Measurements from ENCODE around the gene ANKMY2. TPM values are rescaled to one million over a fixed set of nuclear protein-coding genes. Genes with fewer than 3 reads are reported as not detected.

ANKMY2 gene
- polyA plus RNA-seq, 1 donor from 2014 or later, result 94.7 TPM

GRCh38 chr7:16589881-16590280, 55.7 kb downstream of the ANKMY2 start:
- Histone ChIP-seq H2AFZ (ENCODE audit: low read depth, low read length) (no peak overlapping the region), H3K4me2 (ENCODE audit: low read length) (no peak overlapping the region), H3K9me2 (ENCODE audit: insufficient read depth, low read length) (no peaks in the 10 kb centered on the region), H3K36me3 (ENCODE audit: insufficient read depth, low read length) (no peaks in the 10 kb centered on the region), H3K79me2 (replicated peaks; ENCODE audit: insufficient read depth, low read length) (no peaks in the 10 kb centered on the region), H3K9me3 (ENCODE audit: low read length) (no peaks in the 10 kb centered on the region), H3F3A (ENCODE audit: insufficient read depth, low read length, poor library complexity, severe bottlenecking) (no peaks in the 10 kb centered on the region), H3K27me3 (ENCODE audit: insufficient read depth, low read depth, low read length) (no peaks in the 10 kb centered on the region), H4K20me1 (ENCODE audit: insufficient read depth) (no peaks in the 10 kb centered on the region), H3K27ac (ENCODE audit: low read length) (no peak overlapping the region), H3K4me3 (ENCODE audit: low read length) (no peak overlapping the region), H3K9ac (ENCODE audit: low read length) (no peak overlapping the region)
- TF ChIP-seq SMC3 (conservative IDR thresholded peaks at IDR 0.05; ENCODE audit: poor library complexity) (no peak), POLR2AphosphoS5 (IDR thresholded peaks at IDR 0.05) (no peak), TAF1 (IDR thresholded peaks at IDR 0.05; ENCODE audit: low read depth) (no peak), EP300 (conservative IDR thresholded peaks at IDR 0.05; ENCODE audit: poor library complexity, severe bottlenecking) (no peak), EZH2 (IDR thresholded peaks at IDR 0.05; ENCODE audit: borderline replicate concordance, insufficient read depth, low read length, poor library complexity, severe bottlenecking) (no peak), RAD21 (conservative IDR thresholded peaks at IDR 0.05) (no peak), MXI1 (conservative IDR thresholded peaks at IDR 0.05; ENCODE audit: poor library complexity, severe bottlenecking) (no peak)
- TF ChIP-seq, protein P1, sequence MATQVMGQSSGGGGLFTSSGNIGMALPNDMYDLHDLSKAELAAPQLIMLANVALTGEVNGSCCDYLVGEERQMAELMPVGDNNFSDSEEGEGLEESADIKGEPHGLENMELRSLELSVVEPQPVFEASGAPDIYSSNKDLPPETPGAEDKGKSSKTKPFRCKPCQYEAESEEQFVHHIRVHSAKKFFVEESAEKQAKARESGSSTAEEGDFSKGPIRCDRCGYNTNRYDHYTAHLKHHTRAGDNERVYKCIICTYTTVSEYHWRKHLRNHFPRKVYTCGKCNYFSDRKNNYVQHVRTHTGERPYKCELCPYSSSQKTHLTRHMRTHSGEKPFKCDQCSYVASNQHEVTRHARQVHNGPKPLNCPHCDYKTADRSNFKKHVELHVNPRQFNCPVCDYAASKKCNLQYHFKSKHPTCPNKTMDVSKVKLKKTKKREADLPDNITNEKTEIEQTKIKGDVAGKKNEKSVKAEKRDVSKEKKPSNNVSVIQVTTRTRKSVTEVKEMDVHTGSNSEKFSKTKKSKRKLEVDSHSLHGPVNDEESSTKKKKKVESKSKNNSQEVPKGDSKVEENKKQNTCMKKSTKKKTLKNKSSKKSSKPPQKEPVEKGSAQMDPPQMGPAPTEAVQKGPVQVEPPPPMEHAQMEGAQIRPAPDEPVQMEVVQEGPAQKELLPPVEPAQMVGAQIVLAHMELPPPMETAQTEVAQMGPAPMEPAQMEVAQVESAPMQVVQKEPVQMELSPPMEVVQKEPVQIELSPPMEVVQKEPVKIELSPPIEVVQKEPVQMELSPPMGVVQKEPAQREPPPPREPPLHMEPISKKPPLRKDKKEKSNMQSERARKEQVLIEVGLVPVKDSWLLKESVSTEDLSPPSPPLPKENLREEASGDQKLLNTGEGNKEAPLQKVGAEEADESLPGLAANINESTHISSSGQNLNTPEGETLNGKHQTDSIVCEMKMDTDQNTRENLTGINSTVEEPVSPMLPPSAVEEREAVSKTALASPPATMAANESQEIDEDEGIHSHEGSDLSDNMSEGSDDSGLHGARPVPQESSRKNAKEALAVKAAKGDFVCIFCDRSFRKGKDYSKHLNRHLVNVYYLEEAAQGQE (IDR thresholded peaks at IDR 0.05; ENCODE audit: borderline replicate concordance), result no peak
- TF ChIP-seq, protein P2, sequence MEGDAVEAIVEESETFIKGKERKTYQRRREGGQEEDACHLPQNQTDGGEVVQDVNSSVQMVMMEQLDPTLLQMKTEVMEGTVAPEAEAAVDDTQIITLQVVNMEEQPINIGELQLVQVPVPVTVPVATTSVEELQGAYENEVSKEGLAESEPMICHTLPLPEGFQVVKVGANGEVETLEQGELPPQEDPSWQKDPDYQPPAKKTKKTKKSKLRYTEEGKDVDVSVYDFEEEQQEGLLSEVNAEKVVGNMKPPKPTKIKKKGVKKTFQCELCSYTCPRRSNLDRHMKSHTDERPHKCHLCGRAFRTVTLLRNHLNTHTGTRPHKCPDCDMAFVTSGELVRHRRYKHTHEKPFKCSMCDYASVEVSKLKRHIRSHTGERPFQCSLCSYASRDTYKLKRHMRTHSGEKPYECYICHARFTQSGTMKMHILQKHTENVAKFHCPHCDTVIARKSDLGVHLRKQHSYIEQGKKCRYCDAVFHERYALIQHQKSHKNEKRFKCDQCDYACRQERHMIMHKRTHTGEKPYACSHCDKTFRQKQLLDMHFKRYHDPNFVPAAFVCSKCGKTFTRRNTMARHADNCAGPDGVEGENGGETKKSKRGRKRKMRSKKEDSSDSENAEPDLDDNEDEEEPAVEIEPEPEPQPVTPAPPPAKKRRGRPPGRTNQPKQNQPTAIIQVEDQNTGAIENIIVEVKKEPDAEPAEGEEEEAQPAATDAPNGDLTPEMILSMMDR (IDR thresholded peaks at IDR 0.05; ENCODE audit: poor library complexity, severe bottlenecking), result no peak

- H3K9ac ChIP-seq (ENCODE audit: low read length), result no peak overlapping the region
- H3K27ac ChIP-seq (ENCODE audit: low read length), result no peak overlapping the region
- no peaks in the 10 kb centered on the region for H3K9me2 ChIP-seq (ENCODE audit: insufficient read depth, low read length)
- no peaks in the 10 kb centered on the region for H4K20me1 ChIP-seq (ENCODE audit: insufficient read depth)
- H3K4me2 ChIP-seq (ENCODE audit: low read length), result no peak overlapping the region
- H3F3A ChIP-seq (ENCODE audit: insufficient read depth, low read length, poor library complexity, severe bottlenecking), result no peaks in the 10 kb centered on the region
- no peak overlapping the region for H3K4me3 ChIP-seq (ENCODE audit: low read length)
- no peaks in the 10 kb centered on the region for H3K9me3 ChIP-seq (ENCODE audit: low read length)
- H2AFZ ChIP-seq (ENCODE audit: low read depth, low read length), result no peak overlapping the region
- H3K36me3 ChIP-seq (ENCODE audit: insufficient read depth, low read length), result no peaks in the 10 kb centered on the region
- no peaks in the 10 kb centered on the region for H3K79me2 ChIP-seq (replicated peaks; ENCODE audit: insufficient read depth, low read length)
- H3K27me3 ChIP-seq (ENCODE audit: insufficient read depth, low read depth, low read length), result no peaks in the 10 kb centered on the region
- TF ChIP-seq TAF1 (IDR thresholded peaks at IDR 0.05; ENCODE audit: low read depth) (no peak), POLR2AphosphoS5 (IDR thresholded peaks at IDR 0.05) (no peak), MXI1 (conservative IDR thresholded peaks at IDR 0.05; ENCODE audit: poor library complexity, severe bottlenecking) (no peak), SMC3 (conservative IDR thresholded peaks at IDR 0.05; ENCODE audit: poor library complexity) (no peak), EZH2 (IDR thresholded peaks at IDR 0.05; ENCODE audit: borderline replicate concordance, insufficient read depth, low read length, poor library complexity, severe bottlenecking) (no peak), RAD21 (conservative IDR thresholded peaks at IDR 0.05) (no peak), EP300 (conservative IDR thresholded peaks at IDR 0.05; ENCODE audit: poor library complexity, severe bottlenecking) (no peak)
- TF ChIP-seq, protein P2 (IDR thresholded peaks at IDR 0.05; ENCODE audit: poor library complexity, severe bottlenecking), result no peak
- TF ChIP-seq, protein P1 (IDR thresholded peaks at IDR 0.05; ENCODE audit: borderline replicate concordance), result no peak
Measured at GRCh38 chr7:16587790-16588189, 57.8 kb downstream of the ANKMY2 start.
